Progenitor cell of endocrine pancreas (in vitro differentiated cells): Measurements from ENCODE around the gene SPSB1. TPM values are rescaled to one million over a fixed set of nuclear protein-coding genes. Genes with fewer than 3 reads are reported as not detected.

ENCODE experiments used
- DNase-seq: peaks from one replicate; pipeline ENCODE4 v3.0.0; 2021; ENCODE audit warnings: low spot score; ENCODE audit not compliant: unreplicated experiment
- H3K27ac Mint-ChIP-seq: 2 replicates; pipeline ENCODE4 v1.8.0; 2021; ENCODE audit warnings: mild to moderate bottlenecking, moderate library complexity, mixed read lengths
- H3K27me3 Mint-ChIP-seq: 2 replicates; pipeline ENCODE4 v1.8.0; 2021; ENCODE audit warnings: mixed read lengths
- H3K36me3 Mint-ChIP-seq: 2 replicates; pipeline ENCODE4 v1.8.0; 2022; ENCODE audit warnings: mixed read lengths; ENCODE audit not compliant: insufficient read depth
- H3K4me1 Mint-ChIP-seq: 2 replicates; pipeline ENCODE4 v1.8.0; 2021; ENCODE audit warnings: low read depth, mixed read lengths
- H3K4me3 Mint-ChIP-seq: 2 replicates; pipeline ENCODE4 v1.8.0; 2021; ENCODE audit warnings: low read depth, mild to moderate bottlenecking, moderate library complexity, mixed read lengths
- H3K9me3 Mint-ChIP-seq: 2 replicates; pipeline ENCODE4 v1.8.0; 2021; ENCODE audit warnings: low read depth, mixed read lengths
- CTCF ChIP-seq: fragments of 200-600 bp; sonication (generic); IDR thresholded peaks from one replicate; pipeline ENCODE4 v1.5.0; 2021; ENCODE audit warnings: antibody characterized with exemption, mild to moderate bottlenecking; ENCODE audit not compliant: unreplicated experiment
- total RNA-seq: library from RNA; stranded (reverse); gene quantifications from 2 replicates; pipeline ENCODE4 v1.2.1, GENCODE V29; 2021

Gene SPSB1
- total RNA-seq, 1 donor from 2014 or later: 6.6 TPM

GRCh38 chr1:9350960-9351359, 58.3 kb downstream of the SPSB1 start:
- TF ChIP-seq CTCF: no peak
- no peak for DNase-seq
- Mint-ChIP-seq H3K27ac (no peak overlapping the region), H3K4me1 (peaks cover 24% of the 10 kb centered on the region), H3K36me3 (peaks cover 2% of the 10 kb centered on the region), H3K9me3 (no peaks in the 10 kb centered on the region), H3K27me3 (no peaks in the 10 kb centered on the region), H3K4me3 (no peak overlapping the region)

- Mint-ChIP-seq H3K36me3 (peaks cover 5% of the 10 kb centered on the region), H3K27ac (no peak overlapping the region), H3K9me3 (no peaks in the 10 kb centered on the region), H3K4me3 (no peak overlapping the region), H3K4me1 (peaks cover 17% of the 10 kb centered on the region), H3K27me3 (no peaks in the 10 kb centered on the region)
- no peak for TF ChIP-seq CTCF
- DNase-seq: no peak
Observed at GRCh38 chr1:9351654-9352271, 59.1 kb downstream of the SPSB1 start.

GRCh38 chr1:9352377-9353134, 59.9 kb downstream of the SPSB1 start:
- TF ChIP-seq CTCF: peak; percentile 25
- no peak overlapping the region for H3K4me3 Mint-ChIP-seq
- H3K4me1 Mint-ChIP-seq: peaks cover 12% of the 10 kb centered on the region
- no peaks in the 10 kb centered on the region for H3K9me3 Mint-ChIP-seq
- no peaks in the 10 kb centered on the region for H3K27me3 Mint-ChIP-seq
- no peak overlapping the region for H3K27ac Mint-ChIP-seq
- peaks cover 5% of the 10 kb centered on the region for H3K36me3 Mint-ChIP-seq
- DNase-seq: no peak

- Mint-ChIP-seq H3K36me3 (peaks cover 9% of the 10 kb centered on the region), H3K27me3 (no peaks in the 10 kb centered on the region), H3K27ac (no peak overlapping the region), H3K4me3 (no peak overlapping the region), H3K4me1 (peaks cover 12% of the 10 kb centered on the region), H3K9me3 (no peaks in the 10 kb centered on the region)
- no peak for TF ChIP-seq CTCF
- no peak for DNase-seq
Observed at GRCh38 chr1:9355503-9355902, 62.8 kb downstream of the SPSB1 start.

- H3K36me3 Mint-ChIP-seq: peaks cover 9% of the 10 kb centered on the region
- no peaks in the 10 kb centered on the region for H3K27me3 Mint-ChIP-seq
- TF ChIP-seq CTCF: no peak
- H3K4me3 Mint-ChIP-seq: no peak overlapping the region
- H3K4me1 Mint-ChIP-seq: peaks cover 12% of the 10 kb centered on the region
- no peak for DNase-seq
- H3K27ac Mint-ChIP-seq: no peak overlapping the region
- no peaks in the 10 kb centered on the region for H3K9me3 Mint-ChIP-seq
Observed at GRCh38 chr1:9356021-9356420, 63.3 kb downstream of the SPSB1 start.
